ENCODE results near the gene CLEC2A.

DNA sequence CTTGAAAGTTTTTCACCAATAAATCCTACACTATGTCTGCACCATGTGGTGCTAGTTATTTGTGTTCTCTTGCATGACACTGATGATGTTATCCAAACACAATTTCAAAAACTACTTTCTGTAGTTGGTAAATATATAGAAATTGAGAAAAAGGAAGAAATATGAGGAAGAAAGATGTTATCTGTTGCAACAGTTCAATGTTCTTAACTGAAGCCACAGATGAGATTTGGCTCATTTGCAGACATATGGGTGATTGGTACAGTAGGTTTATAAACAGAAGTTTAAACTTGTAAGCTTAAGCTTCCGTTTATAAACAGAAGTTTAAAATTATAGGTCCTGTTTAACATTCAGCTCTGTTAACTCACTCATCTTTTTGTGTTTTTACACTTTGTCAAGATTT, 39.0 kb upstream of the CLEC2A start, which contains the start of gene CLEC12A:
- TF ChIP-seq, protein P1, sequence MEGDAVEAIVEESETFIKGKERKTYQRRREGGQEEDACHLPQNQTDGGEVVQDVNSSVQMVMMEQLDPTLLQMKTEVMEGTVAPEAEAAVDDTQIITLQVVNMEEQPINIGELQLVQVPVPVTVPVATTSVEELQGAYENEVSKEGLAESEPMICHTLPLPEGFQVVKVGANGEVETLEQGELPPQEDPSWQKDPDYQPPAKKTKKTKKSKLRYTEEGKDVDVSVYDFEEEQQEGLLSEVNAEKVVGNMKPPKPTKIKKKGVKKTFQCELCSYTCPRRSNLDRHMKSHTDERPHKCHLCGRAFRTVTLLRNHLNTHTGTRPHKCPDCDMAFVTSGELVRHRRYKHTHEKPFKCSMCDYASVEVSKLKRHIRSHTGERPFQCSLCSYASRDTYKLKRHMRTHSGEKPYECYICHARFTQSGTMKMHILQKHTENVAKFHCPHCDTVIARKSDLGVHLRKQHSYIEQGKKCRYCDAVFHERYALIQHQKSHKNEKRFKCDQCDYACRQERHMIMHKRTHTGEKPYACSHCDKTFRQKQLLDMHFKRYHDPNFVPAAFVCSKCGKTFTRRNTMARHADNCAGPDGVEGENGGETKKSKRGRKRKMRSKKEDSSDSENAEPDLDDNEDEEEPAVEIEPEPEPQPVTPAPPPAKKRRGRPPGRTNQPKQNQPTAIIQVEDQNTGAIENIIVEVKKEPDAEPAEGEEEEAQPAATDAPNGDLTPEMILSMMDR (IDR thresholded peaks at IDR 0.05), result no peak
- TF ChIP-seq POLR2A (IDR thresholded peaks at IDR 0.05), result no peak
